Measurements from ENCODE around the gene PLXNA2.

The PLXNA2 gene

GRCh38 chr1:208219659-208220282, 24.4 kb downstream of the PLXNA2 start:
- DNase-seq, result peak; percentile 98

- peak; percentile 64 for DNase-seq
Measured at GRCh38 chr1:208219098-208219658, 25.0 kb downstream of the PLXNA2 start.

GRCh38 chr1:208218237-208219097, 25.7 kb downstream of the PLXNA2 start:
- DNase-seq, result no peak

GRCh38 chr1:208217781-208218180, 26.4 kb downstream of the PLXNA2 start:
- DNase-seq, result no peak

GRCh38 chr1:208216806-208217205, 27.4 kb downstream of the PLXNA2 start:
- no peak for DNase-seq

GRCh38 chr1:208216062-208216461, 28.1 kb downstream of the PLXNA2 start:
- peak; percentile 70 for DNase-seq

- no peak for DNase-seq
Measured at GRCh38 chr1:208215393-208215792, 28.8 kb downstream of the PLXNA2 start.

GRCh38 chr1:208213786-208214185, 30.4 kb downstream of the PLXNA2 start:
- DNase-seq, result no peak

GRCh38 chr1:208212893-208213292, 31.3 kb downstream of the PLXNA2 start:
- DNase-seq, result no peak

- no peak for DNase-seq
Measured at GRCh38 chr1:208211921-208212843, 32.0 kb downstream of the PLXNA2 start.

- no peak for DNase-seq
Measured at GRCh38 chr1:208209896-208210589, 34.1 kb downstream of the PLXNA2 start.

- no peak for DNase-seq
Measured at GRCh38 chr1:208209286-208209685, 34.9 kb downstream of the PLXNA2 start.

GRCh38 chr1:208208132-208208487, 36.1 kb downstream of the PLXNA2 start:
- DNase-seq, result no peak

- DNase-seq, result peak; percentile 68
Measured at GRCh38 chr1:208207388-208208131, 36.6 kb downstream of the PLXNA2 start.

- no peak for DNase-seq
Measured at GRCh38 chr1:208206092-208206698, 38.0 kb downstream of the PLXNA2 start.

GRCh38 chr1:208205216-208206013, 38.8 kb downstream of the PLXNA2 start:
- DNase-seq, result no peak

- no peak for DNase-seq
Measured at GRCh38 chr1:208204779-208205178, 39.4 kb downstream of the PLXNA2 start.

- DNase-seq, result peak; percentile 69
Measured at GRCh38 chr1:208203848-208204609, 40.2 kb downstream of the PLXNA2 start.

- no peak for DNase-seq
Measured at GRCh38 chr1:208203127-208203847, 40.9 kb downstream of the PLXNA2 start.

Data from islet precursor cell (in vitro differentiated cells).